Type B pancreatic cell (in vitro differentiated cells): ENCODE data around the gene PDZD4. TPM values are rescaled to one million over a fixed set of nuclear protein-coding genes. Genes with fewer than 3 reads are reported as not detected.

Source experiments
- DNase-seq: peaks from one replicate; pipeline ENCODE4 v3.0.0; 2021; ENCODE audit warnings: mixed read lengths; ENCODE audit not compliant: unreplicated experiment; ENCODE audit errors: extremely low spot score
- H3K27ac Mint-ChIP-seq: 2 replicates; pipeline ENCODE4 v1.8.0; 2021; ENCODE audit warnings: mild to moderate bottlenecking, mixed read lengths
- H3K27me3 Mint-ChIP-seq: 2 replicates; pipeline ENCODE4 v1.8.0; 2021; ENCODE audit warnings: mixed read lengths
- H3K36me3 Mint-ChIP-seq: 2 replicates; pipeline ENCODE4 v1.8.0; 2021; ENCODE audit warnings: mixed read lengths
- H3K4me1 Mint-ChIP-seq: one replicate; pipeline ENCODE4 v1.8.0; 2021; ENCODE audit warnings: mixed read lengths; ENCODE audit not compliant: unreplicated experiment
- H3K4me3 Mint-ChIP-seq: 2 replicates; pipeline ENCODE4 v1.8.0; 2021; ENCODE audit warnings: mild to moderate bottlenecking, mixed read lengths
- H3K9me3 Mint-ChIP-seq: 2 replicates; pipeline ENCODE4 v1.8.0; 2021; ENCODE audit warnings: mixed read lengths
- total RNA-seq: library from RNA; stranded (reverse); gene quantifications from 2 replicates; pipeline ENCODE4 v1.2.1, GENCODE V29; 2021; ENCODE audit warnings: low replicate concordance
- TF ChIP-seq, protein P1 (sequence below): fragments of 200-600 bp; sonication (generic); conservative IDR thresholded peaks from 2 replicates; pipeline ENCODE4 v1.5.0; 2021; ENCODE audit warnings: antibody characterized with exemption, mild to moderate bottlenecking

Gene PDZD4
- total RNA-seq, 1 donor from 2014 or later = 23.9 TPM

DNA sequence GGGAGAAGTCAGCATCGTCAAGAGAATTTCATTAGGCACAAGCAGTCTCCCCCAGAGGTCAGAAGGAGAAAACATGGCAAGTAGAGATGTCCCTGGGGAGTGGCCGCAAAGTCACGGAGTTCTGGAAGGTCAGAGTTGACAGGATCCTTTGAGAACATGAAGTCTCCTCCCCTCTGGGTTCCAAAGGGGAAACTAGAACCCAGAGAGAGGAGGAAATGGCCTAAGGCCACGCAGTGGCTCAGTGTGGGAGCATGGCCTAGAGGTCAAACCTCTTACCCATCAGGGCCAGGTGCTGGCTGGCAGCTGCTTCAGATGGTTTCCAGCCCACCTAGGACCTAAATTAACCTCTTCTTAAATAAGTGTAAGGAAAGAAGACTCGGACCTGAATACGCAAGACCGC, 37.1 kb downstream of the PDZD4 start:
- Mint-ChIP-seq H3K27me3 (no peaks in the 10 kb centered on the region), H3K36me3 (no peaks in the 10 kb centered on the region), H3K9me3 (no peaks in the 10 kb centered on the region), H3K27ac (peak overlapping the region; percentile 72), H3K4me1 (peaks cover 8% of the 10 kb centered on the region), H3K4me3 (peak overlapping the region; percentile 91)
- DNase-seq = no peak
- TF ChIP-seq, protein P1, sequence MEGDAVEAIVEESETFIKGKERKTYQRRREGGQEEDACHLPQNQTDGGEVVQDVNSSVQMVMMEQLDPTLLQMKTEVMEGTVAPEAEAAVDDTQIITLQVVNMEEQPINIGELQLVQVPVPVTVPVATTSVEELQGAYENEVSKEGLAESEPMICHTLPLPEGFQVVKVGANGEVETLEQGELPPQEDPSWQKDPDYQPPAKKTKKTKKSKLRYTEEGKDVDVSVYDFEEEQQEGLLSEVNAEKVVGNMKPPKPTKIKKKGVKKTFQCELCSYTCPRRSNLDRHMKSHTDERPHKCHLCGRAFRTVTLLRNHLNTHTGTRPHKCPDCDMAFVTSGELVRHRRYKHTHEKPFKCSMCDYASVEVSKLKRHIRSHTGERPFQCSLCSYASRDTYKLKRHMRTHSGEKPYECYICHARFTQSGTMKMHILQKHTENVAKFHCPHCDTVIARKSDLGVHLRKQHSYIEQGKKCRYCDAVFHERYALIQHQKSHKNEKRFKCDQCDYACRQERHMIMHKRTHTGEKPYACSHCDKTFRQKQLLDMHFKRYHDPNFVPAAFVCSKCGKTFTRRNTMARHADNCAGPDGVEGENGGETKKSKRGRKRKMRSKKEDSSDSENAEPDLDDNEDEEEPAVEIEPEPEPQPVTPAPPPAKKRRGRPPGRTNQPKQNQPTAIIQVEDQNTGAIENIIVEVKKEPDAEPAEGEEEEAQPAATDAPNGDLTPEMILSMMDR = no peak

DNA sequence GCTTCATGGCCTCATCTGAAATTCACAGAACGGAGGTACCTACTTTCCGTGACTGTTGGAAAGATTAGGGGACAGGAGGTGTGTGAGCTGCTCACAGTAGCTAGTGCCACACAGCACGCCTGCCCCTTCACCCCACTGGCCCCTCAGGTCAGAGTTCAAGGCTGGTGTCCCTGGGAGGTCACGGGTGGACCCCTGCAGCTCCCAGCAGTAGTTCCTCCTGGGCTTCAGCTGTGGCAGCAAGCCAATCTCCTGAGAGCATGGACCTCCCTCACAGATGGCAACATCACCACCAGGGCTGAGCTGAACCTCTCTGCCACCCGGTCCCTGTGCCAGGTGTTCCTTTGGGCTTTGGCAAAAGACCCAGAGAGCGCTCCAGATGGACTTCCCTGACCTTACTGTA, 38.0 kb downstream of the PDZD4 start:
- Mint-ChIP-seq H3K9me3 (no peaks in the 10 kb centered on the region), H3K4me3 (no peak overlapping the region), H3K27ac (no peak overlapping the region), H3K36me3 (no peaks in the 10 kb centered on the region), H3K4me1 (peaks cover 8% of the 10 kb centered on the region), H3K27me3 (no peaks in the 10 kb centered on the region)
- TF ChIP-seq, protein P1 = no peak
- no peak for DNase-seq

DNA sequence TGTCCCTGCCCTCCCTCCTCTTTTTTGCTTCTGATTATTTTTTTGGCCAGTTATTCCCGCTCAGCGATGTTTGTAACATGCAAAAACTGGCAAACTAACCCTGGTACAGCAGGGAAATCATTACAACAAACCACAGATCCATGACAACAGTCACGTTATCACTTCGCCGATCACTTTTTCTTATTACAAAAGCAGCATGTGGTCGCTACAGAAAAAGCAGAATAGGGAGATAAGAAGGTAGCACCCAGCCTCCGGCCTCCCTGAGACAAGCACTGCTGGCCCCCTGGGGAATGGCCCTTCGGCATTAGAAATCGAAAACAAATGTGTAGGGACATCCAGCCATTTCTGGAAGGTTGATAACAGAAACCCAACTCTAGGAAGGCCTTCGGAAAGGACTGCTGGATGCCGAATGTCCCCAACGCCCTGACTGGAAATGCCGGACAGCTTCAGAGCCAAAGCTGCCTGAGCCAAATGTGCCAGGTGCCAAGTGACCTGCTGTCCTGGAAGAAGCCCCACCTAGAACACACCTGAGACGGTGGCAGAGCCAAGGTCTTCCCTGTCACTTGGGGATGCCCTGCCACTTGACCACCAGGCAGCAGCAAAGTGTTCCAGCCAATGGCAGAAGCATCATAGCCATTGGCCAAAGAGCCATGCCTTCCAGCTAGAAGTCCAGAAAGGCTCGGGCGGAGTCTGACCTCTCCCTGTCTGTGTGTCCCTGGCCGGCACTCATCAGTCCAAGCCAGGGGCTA, 39.1 kb downstream of the PDZD4 start:
- Mint-ChIP-seq H3K4me1 (peaks cover 7% of the 10 kb centered on the region), H3K9me3 (no peaks in the 10 kb centered on the region), H3K36me3 (no peaks in the 10 kb centered on the region), H3K27me3 (no peaks in the 10 kb centered on the region), H3K27ac (no peak overlapping the region), H3K4me3 (no peak overlapping the region)
- DNase-seq = no peak
- TF ChIP-seq, protein P1 = no peak

DNA sequence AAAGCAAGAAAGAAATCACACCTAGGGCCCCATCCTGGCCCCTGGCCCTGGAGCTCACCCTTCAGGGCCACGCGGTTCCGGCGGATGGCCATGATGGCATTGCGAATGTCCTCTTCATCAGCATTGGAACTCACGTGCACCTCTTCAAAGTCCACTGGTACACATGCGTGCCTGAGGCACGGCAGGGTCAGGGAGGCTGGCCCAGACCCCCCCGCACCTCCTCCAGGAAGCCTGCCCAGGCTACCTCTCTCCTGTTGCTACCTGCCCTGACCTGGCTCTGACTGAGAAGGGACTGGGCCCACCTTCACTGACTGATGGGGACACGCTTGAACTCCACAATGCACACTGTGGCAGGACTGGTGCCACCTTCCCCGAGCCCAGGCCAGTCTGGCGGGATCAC, 40.7 kb downstream of the PDZD4 start:
- Mint-ChIP-seq H3K4me1 (peaks cover 5% of the 10 kb centered on the region), H3K9me3 (no peaks in the 10 kb centered on the region), H3K36me3 (no peaks in the 10 kb centered on the region), H3K27ac (no peak overlapping the region), H3K4me3 (no peak overlapping the region), H3K27me3 (no peaks in the 10 kb centered on the region)
- no peak for DNase-seq
- TF ChIP-seq, protein P1 = no peak

DNA sequence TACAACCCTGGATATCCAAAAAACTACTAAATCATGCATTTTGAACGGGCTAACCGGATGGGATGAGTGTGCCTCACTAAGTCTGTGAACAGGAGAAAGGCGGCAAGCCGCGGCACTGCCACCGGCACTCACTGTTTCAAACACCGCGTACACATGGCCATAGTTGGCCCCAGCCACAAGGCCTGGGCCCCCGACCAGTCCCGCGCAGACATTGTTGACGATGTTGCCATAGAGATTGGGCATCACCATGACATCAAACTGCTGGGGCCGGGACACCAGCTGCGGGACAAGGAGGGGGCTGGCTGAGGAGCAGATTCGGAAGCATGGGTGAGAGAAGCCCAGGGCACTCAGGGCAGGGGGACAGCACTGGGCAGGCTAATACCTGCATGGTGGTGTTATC, 43.7 kb downstream of the PDZD4 start:
- no peak overlapping the region for H3K4me3 Mint-ChIP-seq
- H3K36me3 Mint-ChIP-seq = no peaks in the 10 kb centered on the region
- H3K9me3 Mint-ChIP-seq = no peaks in the 10 kb centered on the region
- no peaks in the 10 kb centered on the region for H3K27me3 Mint-ChIP-seq
- no peaks in the 10 kb centered on the region for H3K4me1 Mint-ChIP-seq
- H3K27ac Mint-ChIP-seq = no peak overlapping the region
- no peak for DNase-seq
- TF ChIP-seq, protein P1 = no peak
